ENCODE measurements around the gene COTL1.
A peak's percentile ranks its signal among the peaks of the same experiment; 100 is the strongest.
"Not testable (repeated sequence)": the region's sequence is repeated elsewhere in the genome, so short reads cannot be mapped to it uniquely, and the experiment has no call there.

The COTL1 gene

GRCh38 chr16:84528322-84528721 lies 89.6 kb downstream of the COTL1 start:
- no peak for DNase-seq (ENCODE audit: low read depth in 2 of 2)

DNA sequence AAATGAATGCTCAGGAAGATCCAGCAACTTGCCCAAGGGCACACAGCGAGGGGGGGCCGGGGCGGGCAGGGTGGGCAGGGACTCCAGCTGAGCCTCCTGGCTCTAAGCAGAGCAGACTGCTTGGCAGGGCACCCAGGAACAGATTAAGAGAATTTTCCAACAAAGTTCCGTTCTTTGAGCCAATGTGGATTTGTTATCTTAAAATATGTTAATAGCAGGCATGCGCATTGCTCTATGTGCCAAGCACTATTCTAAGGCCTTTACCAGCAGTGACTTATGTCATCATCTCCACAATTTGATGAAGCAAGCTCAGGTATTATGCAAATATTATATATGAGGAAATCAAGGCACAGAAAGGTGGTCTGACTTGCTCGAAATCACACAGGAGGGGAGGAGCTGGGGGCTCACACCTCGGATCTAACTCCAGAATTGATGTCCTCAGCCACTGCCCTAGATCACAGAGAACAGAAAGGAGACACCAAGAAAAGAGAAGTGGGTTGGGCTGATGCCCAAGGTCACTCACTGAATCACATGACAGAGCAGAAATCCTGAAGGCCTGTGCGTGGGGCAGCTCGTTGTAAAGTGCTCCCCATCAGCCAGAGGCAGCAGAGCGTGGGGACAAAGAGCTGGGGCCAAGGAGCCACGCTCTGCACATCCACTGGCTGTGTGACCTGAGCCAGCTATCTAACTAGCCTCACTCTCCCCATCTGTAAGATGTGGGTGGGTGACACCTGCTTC lies 90.2 kb downstream of the COTL1 start:
- no peak for DNase-seq (ENCODE audit: low read depth in 2 of 2)

GRCh38 chr16:84526794-84527531 lies 90.9 kb downstream of the COTL1 start:
- no peak for DNase-seq (ENCODE audit: low read depth in 2 of 2)

DNA sequence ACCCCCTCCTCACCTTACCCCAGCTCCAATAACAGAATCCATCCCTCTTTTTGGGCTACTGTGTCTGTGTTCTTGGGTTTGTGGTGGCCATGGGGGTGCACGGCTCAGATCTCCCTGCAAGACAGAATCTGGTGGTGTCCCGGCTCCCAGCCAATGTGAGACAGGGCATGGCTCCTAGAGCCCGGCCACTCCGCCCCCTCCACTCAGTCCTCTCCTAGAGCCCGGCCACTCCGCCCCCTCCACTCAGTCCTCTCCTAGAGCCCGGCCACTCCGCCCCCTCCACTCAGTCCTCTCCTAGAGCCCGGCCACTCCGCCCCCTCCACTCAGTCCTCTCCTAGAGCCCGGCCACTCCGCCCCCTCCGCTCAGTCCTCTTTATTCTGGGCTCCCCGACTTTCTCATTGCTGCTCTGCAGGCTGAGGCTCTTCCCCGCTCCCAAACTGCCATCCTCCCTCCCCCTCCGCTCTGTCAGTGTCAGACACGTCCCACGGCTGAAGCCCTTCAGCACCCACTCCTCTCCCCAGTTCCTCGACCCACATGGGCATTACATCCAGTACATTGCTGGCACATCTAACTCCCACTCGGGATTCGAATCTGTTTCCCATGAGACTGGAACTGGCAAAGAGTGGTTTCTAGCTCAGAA lies 92.8 kb downstream of the COTL1 start:
- not testable (repeated sequence) for DNase-seq (ENCODE audit: low read depth in 2 of 2)

- DNase-seq (ENCODE audit: low read depth in 2 of 2): no peak
These were observed 93.4 kb downstream of the COTL1 start for GRCh38 chr16:84524346-84524920.

DNA sequence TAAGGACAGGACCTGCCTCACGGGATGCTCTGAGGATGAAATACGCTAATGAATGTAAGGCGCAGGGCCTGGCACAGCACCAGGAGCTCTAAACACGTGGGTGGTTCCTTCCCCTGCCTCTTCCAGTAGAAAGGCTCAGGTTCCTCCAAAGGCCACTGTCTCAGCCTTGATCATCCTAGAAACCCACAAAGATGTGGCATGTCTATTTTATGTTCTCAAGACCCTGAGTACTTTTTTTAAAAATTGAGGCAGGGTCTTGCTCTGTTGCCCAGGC lies 96.4 kb downstream of the COTL1 start:
- DNase-seq (ENCODE audit: low read depth in 2 of 2): no peak

DNA sequence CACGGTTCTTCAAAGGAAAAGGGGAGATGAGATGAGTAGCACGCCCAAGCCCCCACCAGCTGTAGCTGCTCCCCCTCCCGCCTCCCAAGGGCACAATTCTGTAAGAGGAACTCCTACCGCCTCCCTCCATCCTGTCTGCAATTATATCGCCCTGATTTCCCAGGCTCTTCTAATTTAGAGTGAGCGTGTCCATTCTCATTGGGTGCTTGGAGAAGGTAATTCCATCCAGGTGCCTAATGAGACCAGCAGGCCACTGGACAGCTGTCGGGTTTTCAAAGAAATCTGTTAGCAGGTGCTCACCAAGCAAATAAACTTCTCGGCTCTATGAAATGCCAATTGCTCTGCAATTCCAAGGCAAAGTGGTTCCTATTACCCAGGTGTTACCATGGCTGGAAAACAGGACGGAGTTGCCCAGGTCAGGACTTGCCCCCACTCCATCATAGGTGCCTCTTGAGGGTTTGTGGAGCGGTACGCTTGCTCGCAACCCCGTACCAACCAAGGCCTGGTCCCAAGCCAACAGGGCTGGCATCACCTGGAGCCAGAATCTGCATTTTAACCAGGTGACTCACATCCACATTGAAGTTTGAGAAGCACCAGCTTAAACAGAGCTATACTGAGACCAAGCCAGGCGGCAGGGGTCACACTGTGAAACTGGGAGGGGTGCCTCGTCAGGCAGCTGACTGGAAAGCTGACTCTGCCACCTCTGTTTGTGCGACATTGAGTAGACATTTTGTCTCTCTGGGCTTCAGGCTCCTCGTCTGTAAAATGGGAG lies 97.0 kb downstream of the COTL1 start:
- no peak for DNase-seq (ENCODE audit: low read depth in 2 of 2)

DNA sequence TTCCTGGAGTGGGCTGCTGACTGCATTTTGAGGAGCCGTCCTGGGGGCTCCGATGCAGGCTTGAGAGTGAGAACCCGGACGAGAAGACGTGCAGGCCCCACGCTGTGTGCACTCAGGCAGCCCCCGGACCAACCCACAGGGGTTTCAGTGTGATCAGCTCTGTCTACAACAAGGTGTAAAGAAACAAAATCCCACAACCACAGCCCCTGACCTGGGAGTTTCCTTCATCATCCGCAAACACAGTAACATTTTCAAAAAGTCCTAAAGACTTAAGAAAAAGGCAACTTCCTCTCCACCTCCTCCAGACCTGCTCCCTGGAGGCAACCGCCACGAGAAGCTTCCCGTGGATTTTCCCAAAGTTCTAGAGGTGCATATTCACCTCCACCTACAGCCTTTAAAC lies 98.0 kb downstream of the COTL1 start:
- no peak for DNase-seq (ENCODE audit: low read depth in 2 of 2)

- peak in 1 of 2 donors; percentile 42 for DNase-seq (ENCODE audit: low read depth in 2 of 2)
These were observed 99.0 kb downstream of the COTL1 start for GRCh38 chr16:84518804-84519341.

- DNase-seq (ENCODE audit: low read depth in 2 of 2): not testable (repeated sequence)
These were observed 99.7 kb downstream of the COTL1 start for GRCh38 chr16:84518220-84518619.

GRCh38 chr16:84517366-84517765 lies 100.5 kb downstream of the COTL1 start:
- no peak for DNase-seq (ENCODE audit: low read depth in 2 of 2)

Data from stimulated activated CD4-positive, alpha-beta T cell treated with anti-CD3 and anti-CD28 coated beads, Interleukin-15, amount 100 ng/mL, for 48 hours (primary cell).